ENCODE measurements around the gene HAO1.
"Not testable (repeated sequence)": the region's sequence is repeated elsewhere in the genome, so short reads cannot be mapped to it uniquely, and the experiment has no call there.

Gene HAO1

DNA sequence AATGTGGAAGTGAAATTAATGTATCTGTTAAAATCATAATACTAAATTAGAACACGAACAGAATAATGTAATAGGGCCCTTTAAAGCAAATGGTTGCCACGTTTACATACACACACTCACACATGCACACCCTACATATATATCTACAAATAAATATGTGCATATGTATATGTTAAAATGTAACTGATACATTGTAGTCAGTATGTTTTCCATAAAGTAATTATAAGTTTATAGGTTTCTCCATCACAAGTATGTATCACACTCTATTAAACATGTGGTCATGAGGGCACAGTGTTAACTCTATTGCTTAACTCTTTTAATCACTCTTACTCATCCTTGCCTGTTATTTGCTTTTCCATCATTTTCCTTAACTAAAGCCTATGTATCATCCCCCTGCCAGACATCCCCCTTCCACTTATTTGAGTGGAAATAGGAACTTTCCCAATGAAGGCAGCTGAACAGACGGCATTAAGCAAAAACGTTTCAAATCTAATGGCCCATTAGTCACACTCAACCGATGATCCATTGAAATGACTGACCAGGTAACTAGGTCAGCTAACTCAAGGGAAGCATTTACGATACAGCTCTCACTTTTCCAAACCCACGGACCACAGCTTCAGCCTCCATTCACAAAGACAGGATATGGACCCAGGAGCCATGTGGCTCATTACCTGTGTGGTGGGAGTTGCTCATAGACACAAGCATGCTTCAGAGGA, 89.3 kb downstream of the HAO1 start:
- DNase-seq: no peak

DNA sequence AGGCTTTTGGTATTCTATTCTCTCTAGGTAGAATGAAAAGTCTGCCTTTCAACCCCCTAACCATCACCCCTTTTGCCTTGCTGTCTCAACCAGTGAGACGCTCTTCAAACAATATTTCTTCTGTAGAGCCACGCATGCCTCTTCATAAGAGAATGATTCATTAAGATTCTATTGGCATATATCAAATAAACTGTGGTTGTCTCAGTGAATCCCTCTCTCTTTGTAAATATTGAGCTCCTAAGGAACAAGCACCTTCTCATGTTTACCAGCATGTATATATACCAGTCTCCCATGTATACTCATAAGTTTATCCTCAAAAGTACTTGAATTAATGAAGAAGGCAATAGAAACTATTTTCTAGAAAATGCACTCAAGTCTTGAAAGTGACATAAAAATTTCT, 90.6 kb downstream of the HAO1 start:
- DNase-seq: no peak

DNA sequence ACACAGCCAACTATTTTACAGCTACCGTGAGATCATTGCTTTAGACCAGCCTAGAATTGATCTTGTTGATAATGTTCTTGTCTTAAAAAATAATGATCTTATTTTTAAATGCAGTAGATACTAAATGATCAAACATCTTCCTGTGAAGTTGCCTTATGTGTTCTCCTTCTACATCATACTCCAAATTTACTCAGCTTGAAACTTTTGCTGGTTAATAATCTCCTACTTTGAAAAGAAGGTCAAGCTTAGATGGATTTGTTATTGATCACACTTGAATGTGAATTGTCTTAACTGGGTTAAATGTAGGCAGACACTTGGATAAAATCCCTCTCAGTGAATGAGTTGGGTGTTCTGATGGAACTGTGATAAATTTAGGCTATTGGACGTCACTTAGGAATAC, 91.9 kb downstream of the HAO1 start:
- DNase-seq: no peak

DNA sequence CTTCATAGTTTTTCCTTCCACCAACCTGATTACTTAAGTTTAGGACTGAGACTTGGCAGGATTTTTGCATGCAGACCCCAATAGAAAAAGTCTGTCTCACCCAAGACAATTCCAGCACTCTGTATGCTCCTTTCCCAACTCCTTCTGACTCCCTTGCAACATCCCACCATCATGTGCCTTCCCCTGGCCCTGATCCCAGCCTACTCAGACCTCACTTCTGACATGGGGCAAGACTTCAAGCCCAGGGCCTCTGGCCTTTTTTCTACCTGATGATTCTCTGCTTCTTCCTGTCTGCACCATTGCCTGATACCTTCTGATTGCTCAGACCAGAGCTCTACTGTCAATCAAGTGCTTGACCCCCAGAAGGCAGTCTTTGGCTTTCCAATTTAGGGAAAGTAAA, 96.6 kb downstream of the HAO1 start:
- no peak for DNase-seq

DNA sequence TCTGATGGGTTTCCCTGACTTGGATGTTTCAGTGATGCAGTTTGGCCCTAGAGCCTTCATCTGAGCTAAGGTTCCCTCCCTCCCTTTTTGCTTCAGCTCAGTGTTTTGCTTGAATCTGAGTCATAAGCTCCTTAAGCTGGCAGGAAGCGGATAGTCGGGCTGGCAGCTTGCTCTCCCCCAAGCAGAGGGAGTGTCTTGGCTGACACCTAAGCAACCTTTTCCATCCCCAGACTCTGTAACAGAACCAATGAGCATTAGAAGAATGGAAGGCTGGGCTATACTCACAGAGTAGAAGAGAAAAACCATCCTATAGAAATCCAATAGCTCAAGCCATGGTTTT, 98.3 kb downstream of the HAO1 start:
- DNase-seq: no peak

DNA sequence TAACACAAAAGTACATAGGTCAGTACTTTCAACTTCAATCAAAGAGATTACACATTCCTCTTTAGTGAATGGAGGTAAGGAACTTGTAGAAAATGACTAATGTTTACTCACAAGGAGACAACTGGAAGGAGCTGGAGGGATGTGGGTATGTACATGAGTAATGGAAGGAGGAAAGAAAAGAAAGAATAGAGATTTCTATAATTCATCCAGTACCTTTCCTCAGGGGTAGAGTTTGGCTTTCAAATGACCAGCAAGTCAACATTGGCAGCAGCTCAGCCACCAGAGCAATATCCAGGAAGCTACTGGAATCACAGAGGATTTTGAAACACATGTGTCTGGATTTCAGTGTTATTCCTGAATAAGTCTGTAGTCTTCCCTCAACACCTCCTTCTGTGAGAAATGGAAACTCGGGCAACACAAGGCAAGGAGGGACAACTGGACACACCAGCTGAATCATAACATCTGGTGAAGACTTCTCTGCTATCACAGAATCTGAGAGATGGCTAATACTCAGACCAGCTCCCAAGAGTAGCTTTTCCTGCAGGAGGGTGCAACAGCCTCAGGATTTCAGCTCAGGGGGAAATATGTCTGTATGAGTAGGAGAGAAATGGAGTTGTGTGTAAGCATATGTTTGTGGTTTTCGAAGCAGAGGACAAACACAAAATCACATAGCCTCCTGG, 98.8 kb downstream of the HAO1 start:
- no peak for DNase-seq

DNA sequence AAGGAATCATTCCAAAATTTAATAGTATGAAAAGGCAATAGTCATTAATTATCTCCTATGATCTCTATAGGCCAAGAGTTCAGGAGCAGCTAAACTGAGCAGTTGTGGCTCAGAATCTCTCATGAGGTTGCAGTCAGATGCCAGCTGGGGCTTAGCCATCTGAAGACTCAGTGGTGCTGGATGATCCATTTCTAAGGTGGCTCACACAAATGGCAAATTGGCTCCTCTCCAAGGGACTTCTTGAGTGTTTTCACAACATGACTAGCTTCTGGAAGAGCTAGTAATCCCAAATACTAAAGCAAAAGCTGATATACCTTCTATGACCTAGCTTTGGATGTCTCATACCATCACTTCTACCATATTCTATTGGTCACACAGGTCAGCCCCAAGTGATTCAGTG, 104.2 kb downstream of the HAO1 start:
- DNase-seq: no peak

DNA sequence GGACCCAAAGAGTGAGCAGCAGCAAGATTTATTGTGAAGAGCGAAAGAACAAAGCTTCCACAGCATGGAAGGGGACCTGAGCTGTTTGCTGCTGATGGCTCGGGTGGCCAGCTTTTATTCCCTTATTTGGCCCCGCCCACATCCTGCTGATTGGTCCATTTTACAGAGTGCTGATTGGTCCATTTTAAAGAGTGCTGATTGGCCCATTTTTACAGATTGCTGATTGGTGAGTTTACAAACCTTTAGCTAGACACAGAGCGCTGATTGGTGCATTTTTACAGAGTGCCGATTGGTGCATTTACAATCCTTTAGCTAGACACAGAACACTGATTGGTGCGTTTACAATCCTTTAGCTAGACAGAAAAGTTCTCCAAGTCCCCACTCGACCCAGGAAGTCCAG, 105.8 kb downstream of the HAO1 start:
- DNase-seq: not testable (repeated sequence)
